Body of pancreas (tissue), 4 donors: ENCODE measurements around the gene HTT.

Experiments used
- POLR2A ChIP-seq, 3 donors: fragments of 450-650 bp; IDR thresholded peaks; one replicate each; pipeline ENCODE4 v1.6.1; 2016; ENCODE audit warnings: antibody characterized with exemption in 3 of 3, mild to moderate bottlenecking in 2 of 3
- TF ChIP-seq, protein P1 (sequence below), 7 experiments: fragments of 450-650 bp in 4 of 7; fragments of 200-600 bp in 3 of 7; sonication (generic) in 3 of 7; IDR thresholded peaks; one replicate each; pipeline ENCODE4 v1.5.1; 2016 to 2019; ENCODE audit warnings: antibody characterized with exemption in 7 of 7

DNA sequence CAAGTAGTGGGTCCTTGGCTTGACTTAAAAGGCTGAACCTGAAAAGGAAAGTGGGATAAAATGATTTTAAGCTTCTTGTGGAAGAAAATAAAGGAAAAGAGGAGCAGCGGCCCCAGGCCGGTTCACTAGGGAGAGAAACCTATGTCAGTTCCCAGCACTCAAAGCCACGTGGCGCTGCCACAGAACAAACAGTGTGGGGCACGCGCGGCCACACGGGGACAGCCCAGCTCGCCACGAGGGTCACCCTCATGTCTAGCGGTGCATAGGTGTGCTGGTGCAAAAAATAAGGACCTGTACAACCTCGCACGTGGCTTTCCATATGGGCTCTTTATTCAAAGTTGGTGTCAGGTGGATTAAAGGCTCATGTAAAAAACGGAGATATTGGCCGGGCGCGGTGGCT is 191.6 kb downstream of the HTT start:
- TF ChIP-seq, protein P1, sequence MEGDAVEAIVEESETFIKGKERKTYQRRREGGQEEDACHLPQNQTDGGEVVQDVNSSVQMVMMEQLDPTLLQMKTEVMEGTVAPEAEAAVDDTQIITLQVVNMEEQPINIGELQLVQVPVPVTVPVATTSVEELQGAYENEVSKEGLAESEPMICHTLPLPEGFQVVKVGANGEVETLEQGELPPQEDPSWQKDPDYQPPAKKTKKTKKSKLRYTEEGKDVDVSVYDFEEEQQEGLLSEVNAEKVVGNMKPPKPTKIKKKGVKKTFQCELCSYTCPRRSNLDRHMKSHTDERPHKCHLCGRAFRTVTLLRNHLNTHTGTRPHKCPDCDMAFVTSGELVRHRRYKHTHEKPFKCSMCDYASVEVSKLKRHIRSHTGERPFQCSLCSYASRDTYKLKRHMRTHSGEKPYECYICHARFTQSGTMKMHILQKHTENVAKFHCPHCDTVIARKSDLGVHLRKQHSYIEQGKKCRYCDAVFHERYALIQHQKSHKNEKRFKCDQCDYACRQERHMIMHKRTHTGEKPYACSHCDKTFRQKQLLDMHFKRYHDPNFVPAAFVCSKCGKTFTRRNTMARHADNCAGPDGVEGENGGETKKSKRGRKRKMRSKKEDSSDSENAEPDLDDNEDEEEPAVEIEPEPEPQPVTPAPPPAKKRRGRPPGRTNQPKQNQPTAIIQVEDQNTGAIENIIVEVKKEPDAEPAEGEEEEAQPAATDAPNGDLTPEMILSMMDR (IDR thresholded peaks at IDR 0.05): no peak
- TF ChIP-seq POLR2A (IDR thresholded peaks at IDR 0.05): no peak
